H9 (cell line): Measurements from ENCODE around the gene SYK. TPM values are rescaled to one million over a fixed set of nuclear protein-coding genes. Genes with fewer than 3 reads are reported as not detected.

Experiments used
- DNase-seq: peaks from one replicate; pipeline ENCODE4 v3.0.0-alpha.2; 2017
- H2AFZ ChIP-seq: one replicate; pipeline ENCODE4 v1.6.1; 2013; ENCODE audit warnings: mild to moderate bottlenecking, low read length, control low read depth, moderate library complexity
- H2AK5ac ChIP-seq: 2 replicates; pipeline ENCODE4 v1.6.1; 2013; ENCODE audit warnings: low read length, control low read depth, mixed read lengths; ENCODE audit not compliant: insufficient read length
- H2BK120ac ChIP-seq: one replicate; pipeline ENCODE4 v1.6.1; 2013; ENCODE audit warnings: low read depth, mild to moderate bottlenecking, low read length, control low read depth, inconsistent platforms; ENCODE audit not compliant: poor library complexity, severe bottlenecking
- H2BK12ac ChIP-seq: 2 replicates; pipeline ENCODE4 v1.6.1; 2013; ENCODE audit warnings: low read length, control low read depth, mixed read lengths, low read depth; ENCODE audit not compliant: insufficient read length
- H2BK15ac ChIP-seq: 2 replicates; pipeline ENCODE4 v1.6.1; 2013; ENCODE audit warnings: low read depth, low read length, control low read depth
- H2BK20ac ChIP-seq: one replicate; pipeline ENCODE4 v1.6.1; 2013; ENCODE audit warnings: low read depth, mild to moderate bottlenecking, low read length, control low read depth, inconsistent platforms; ENCODE audit not compliant: poor library complexity, severe bottlenecking
- H2BK5ac ChIP-seq: 2 replicates; pipeline ENCODE4 v1.6.1; 2013; ENCODE audit warnings: low read length, control low read depth, mixed read lengths; ENCODE audit not compliant: insufficient read length
- H3K14ac ChIP-seq: 2 replicates; pipeline ENCODE4 v1.6.1; 2013; ENCODE audit warnings: low read length, control low read depth; ENCODE audit not compliant: insufficient read depth
- H3K18ac ChIP-seq: 2 replicates; pipeline ENCODE4 v1.6.1; 2013; ENCODE audit warnings: low read depth, mild to moderate bottlenecking, mixed read lengths, low read length, control low read depth; ENCODE audit not compliant: insufficient read length
- H3K23ac ChIP-seq: 2 replicates; pipeline ENCODE4 v1.6.1; 2013; ENCODE audit warnings: low read length, control low read depth, mixed read lengths, low read depth; ENCODE audit not compliant: insufficient read length
- H3K23me2 ChIP-seq: 2 replicates; pipeline ENCODE4 v1.6.1; 2013; ENCODE audit warnings: low read depth, mild to moderate bottlenecking, mixed read lengths, low read length, control low read depth; ENCODE audit not compliant: insufficient read length, poor library complexity, severe bottlenecking
- H3K27ac ChIP-seq: 2 replicates; pipeline ENCODE4 v1.5.1; 2013; ENCODE audit warnings: low read length, control low read depth, mixed read lengths, low read depth; ENCODE audit not compliant: insufficient read length
- H3K27me3 ChIP-seq: 2 replicates; pipeline ENCODE4 v1.6.1; 2013; ENCODE audit warnings: low read length, control low read depth, inconsistent platforms; ENCODE audit not compliant: insufficient read depth
- H3K4ac ChIP-seq: 2 replicates; pipeline ENCODE4 v1.6.1; 2013; ENCODE audit warnings: low read depth, mild to moderate bottlenecking, control low read depth, inconsistent platforms, low read length, moderate library complexity
- H3K4me1 ChIP-seq: 2 replicates; pipeline ENCODE4 v1.6.1; 2013; ENCODE audit warnings: low read length, control low read depth, inconsistent platforms; ENCODE audit not compliant: insufficient read depth
- H3K4me2 ChIP-seq: 2 replicates; pipeline ENCODE4 v1.6.1; 2013; ENCODE audit warnings: low read length, control low read depth, mixed read lengths; ENCODE audit not compliant: insufficient read length, insufficient read depth
- H3K56ac ChIP-seq: 2 replicates; pipeline ENCODE4 v1.6.1; 2013; ENCODE audit warnings: low read depth, mild to moderate bottlenecking, mixed read lengths, low read length, control low read depth; ENCODE audit not compliant: insufficient read length
- H3K79me1 ChIP-seq: 2 replicates; pipeline ENCODE4 v1.6.1; 2013; ENCODE audit warnings: low read depth, mild to moderate bottlenecking, moderate library complexity, low read length, control low read depth, inconsistent platforms; ENCODE audit not compliant: insufficient read depth, poor library complexity, severe bottlenecking
- H3K79me2 ChIP-seq: 2 replicates; pipeline ENCODE4 v1.6.1; 2013; ENCODE audit warnings: low read length, control low read depth, inconsistent platforms; ENCODE audit not compliant: insufficient read depth
- H3K9ac ChIP-seq: 2 replicates; pipeline ENCODE4 v1.6.1; 2013; ENCODE audit warnings: low read length, control low read depth, mixed read lengths; ENCODE audit not compliant: insufficient read length; ENCODE audit errors: extremely low read depth
- H3K9me3 ChIP-seq: one replicate; pipeline ENCODE4 v1.6.1; 2013; ENCODE audit warnings: low read depth, low read length, inconsistent platforms; ENCODE audit not compliant: control insufficient read depth
- H3T11ph ChIP-seq: one replicate; pipeline ENCODE4 v1.6.1; 2013; ENCODE audit warnings: mild to moderate bottlenecking, low read length, control low read depth, inconsistent platforms
- H4K20me1 ChIP-seq: one replicate; pipeline ENCODE4 v1.6.1; 2013; ENCODE audit not compliant: control insufficient read depth, insufficient read length, insufficient read depth
- H4K5ac ChIP-seq: 2 replicates; pipeline ENCODE4 v1.6.1; 2013; ENCODE audit warnings: low read depth, mild to moderate bottlenecking, mixed read lengths, low read length, control low read depth; ENCODE audit not compliant: insufficient read length
- H4K8ac ChIP-seq: replicated peaks from 2 replicates; pipeline ENCODE4 v1.6.1; 2013; ENCODE audit warnings: low read length, control low read depth, mixed read lengths, low read depth; ENCODE audit not compliant: insufficient read length
- H4K91ac ChIP-seq: 2 replicates; pipeline ENCODE4 v1.6.1; 2013; ENCODE audit warnings: low read depth, mild to moderate bottlenecking, moderate library complexity, mixed read lengths, low read length, control low read depth; ENCODE audit not compliant: insufficient read length
- H3K27ac Mint-ChIP-seq, 3 experiments: 2 replicates in 2 of 3; 3 replicates in 1 of 3; pipeline ENCODE4 v1.8.0; 2020 to 2021; ENCODE audit warnings: mixed read lengths in 3 of 3, mild to moderate bottlenecking in 1 of 3, moderate library complexity in 1 of 3
- H3K27me3 Mint-ChIP-seq: 2 replicates; pipeline ENCODE4 v1.8.0; 2021; ENCODE audit warnings: low read depth, mild to moderate bottlenecking, moderate library complexity, mixed read lengths
- H3K36me3 Mint-ChIP-seq, 3 experiments: 2 replicates in 2 of 3; 3 replicates in 1 of 3; pipeline ENCODE4 v1.8.0; 2020 to 2021; ENCODE audit warnings: low read depth in 3 of 3, mixed read lengths in 3 of 3; ENCODE audit not compliant: insufficient read depth in 1 of 3
- H3K4me1 Mint-ChIP-seq, 2 experiments: 2 replicates each; pipeline ENCODE4 v1.8.0; 2020; ENCODE audit warnings: mixed read lengths in 2 of 2
- H3K4me3 Mint-ChIP-seq, 2 experiments: 2 replicates in 1 of 2; 3 replicates in 1 of 2; pipeline ENCODE4 v1.8.0; 2020 to 2021; ENCODE audit warnings: mild to moderate bottlenecking in 2 of 2, mixed read lengths in 2 of 2, moderate library complexity in 1 of 2
- H3K9me3 Mint-ChIP-seq, 2 experiments: 2 replicates in 1 of 2; 3 replicates in 1 of 2; pipeline ENCODE4 v1.8.0; 2020; ENCODE audit warnings: mild to moderate bottlenecking in 2 of 2, mixed read lengths in 2 of 2, moderate library complexity in 1 of 2
- WGBS: extraction: QIAGEN DNeasy Blood & Tissue Kit; methylation state at CpG from one replicate; pipeline ENCODE4 v1.1.7; 2013; ENCODE audit warnings: missing lambda C conversion rate, low lambda C conversion rate, mixed read lengths; ENCODE audit not compliant: insufficient read length; ENCODE audit errors: extremely low coverage; 5-methylcytosine and 5-hydroxymethylcytosine counted together
- total RNA-seq: library from RNA; stranded (reverse); gene quantifications from 2 replicates; pipeline ENCODE4 v1.2.1, GENCODE V29; 2021
- TF ChIP-seq, protein P1 (sequence below): fragments of 200-600 bp; sonication (generic); conservative IDR thresholded peaks from 3 replicates; pipeline ENCODE4 v1.8.0; 2021; ENCODE audit warnings: antibody characterized with exemption, mild to moderate bottlenecking

The SYK gene
- total RNA-seq, 1 experiment from 2014 or later: 7.9 TPM

DNA sequence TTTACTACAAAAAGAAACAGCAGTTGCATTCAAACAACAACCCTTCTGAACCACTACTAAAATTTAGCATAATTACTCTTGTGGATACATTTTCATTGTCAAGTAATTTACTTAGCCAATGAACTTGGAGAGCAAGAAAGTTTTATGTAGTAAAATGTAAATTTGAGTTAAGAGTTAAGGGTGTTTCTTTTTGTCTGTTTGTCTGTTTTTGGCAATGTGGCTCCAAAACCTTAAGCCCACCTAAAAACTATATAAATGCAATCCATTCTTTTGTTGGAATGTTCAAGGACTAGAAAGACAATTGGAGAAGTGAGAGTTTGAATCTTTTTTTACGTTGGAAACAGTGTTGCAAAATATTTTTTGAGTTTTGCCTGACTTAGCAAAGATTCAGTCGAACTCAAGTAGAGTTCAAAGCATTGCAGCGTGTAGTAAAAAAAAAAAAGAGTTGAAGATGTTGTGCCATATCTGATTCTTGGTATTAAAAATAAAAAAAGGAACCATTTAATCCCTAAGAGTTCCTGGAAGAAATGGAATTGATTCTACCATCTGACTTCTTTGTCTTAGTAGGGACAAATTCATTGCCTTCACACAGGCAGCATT, 867 bp downstream of the SYK start:
- H3K14ac ChIP-seq: no peak overlapping the region
- H3K4me2 ChIP-seq: peak overlapping the region; percentile 63
- no peaks in the 10 kb centered on the region for H3K79me2 ChIP-seq
- no peak overlapping the region for H3K18ac ChIP-seq
- no peaks in the 10 kb centered on the region for H4K20me1 ChIP-seq
- no peak overlapping the region for H3K56ac ChIP-seq
- H3K79me1 ChIP-seq: no peaks in the 10 kb centered on the region
- no peak overlapping the region for H2BK12ac ChIP-seq
- no peak overlapping the region for H2BK15ac ChIP-seq
- WGBS: no CpG with 5 or more reads among the region's 3 CpGs
- 0 out of 2 replicates have a peak, but pooled peaks cover 3% of the 10 kb centered on the region for H3K4me1 ChIP-seq
- H3K4ac ChIP-seq: no peak overlapping the region
- H3T11ph ChIP-seq: no peak overlapping the region
- TF ChIP-seq, protein P1, sequence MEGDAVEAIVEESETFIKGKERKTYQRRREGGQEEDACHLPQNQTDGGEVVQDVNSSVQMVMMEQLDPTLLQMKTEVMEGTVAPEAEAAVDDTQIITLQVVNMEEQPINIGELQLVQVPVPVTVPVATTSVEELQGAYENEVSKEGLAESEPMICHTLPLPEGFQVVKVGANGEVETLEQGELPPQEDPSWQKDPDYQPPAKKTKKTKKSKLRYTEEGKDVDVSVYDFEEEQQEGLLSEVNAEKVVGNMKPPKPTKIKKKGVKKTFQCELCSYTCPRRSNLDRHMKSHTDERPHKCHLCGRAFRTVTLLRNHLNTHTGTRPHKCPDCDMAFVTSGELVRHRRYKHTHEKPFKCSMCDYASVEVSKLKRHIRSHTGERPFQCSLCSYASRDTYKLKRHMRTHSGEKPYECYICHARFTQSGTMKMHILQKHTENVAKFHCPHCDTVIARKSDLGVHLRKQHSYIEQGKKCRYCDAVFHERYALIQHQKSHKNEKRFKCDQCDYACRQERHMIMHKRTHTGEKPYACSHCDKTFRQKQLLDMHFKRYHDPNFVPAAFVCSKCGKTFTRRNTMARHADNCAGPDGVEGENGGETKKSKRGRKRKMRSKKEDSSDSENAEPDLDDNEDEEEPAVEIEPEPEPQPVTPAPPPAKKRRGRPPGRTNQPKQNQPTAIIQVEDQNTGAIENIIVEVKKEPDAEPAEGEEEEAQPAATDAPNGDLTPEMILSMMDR: no peak
- peak overlapping the region; percentile 83 to 89 for H3K4me3 Mint-ChIP-seq
- H2BK20ac ChIP-seq: no peak overlapping the region
- no peak overlapping the region for H2AK5ac ChIP-seq
- no peak overlapping the region for H3K23ac ChIP-seq
- peaks cover 49% of the 10 kb centered on the region for H3K27me3 Mint-ChIP-seq
- no peak for DNase-seq
- H3K36me3 Mint-ChIP-seq: no peaks in the 10 kb centered on the region; a peak in 1 of 7 replicates
- no peak overlapping the region for H3K27ac Mint-ChIP-seq
- H3K27me3 ChIP-seq: no peaks in the 10 kb centered on the region; the same call in 1 of the 2 replicates
- H3K4me1 Mint-ChIP-seq: peaks cover 15 to 18% of the 10 kb centered on the region in 2 experiments
- H2BK120ac ChIP-seq: no peak overlapping the region
- no peak overlapping the region for H3K27ac ChIP-seq
- no peak overlapping the region for H2AFZ ChIP-seq
- H3K23me2 ChIP-seq: peaks cover 7% of the 10 kb centered on the region
- H3K9me3 ChIP-seq: no peaks in the 10 kb centered on the region
- peak overlapping the region; percentile 50 for H3K9ac ChIP-seq
- H4K91ac ChIP-seq: no peak overlapping the region
- no peak overlapping the region for H4K5ac ChIP-seq
- H2BK5ac ChIP-seq: no peak overlapping the region
- no peak overlapping the region for H4K8ac ChIP-seq
- no peaks in the 10 kb centered on the region for H3K9me3 Mint-ChIP-seq
